GM21825 (cell line): Measurements from ENCODE around the gene INPP5D.

Source experiments
- ATAC-seq: cut with Tn5 transposase; IDR thresholded peaks from one replicate; pipeline ENCODE4 v1.9.1; 2021; ENCODE audit warnings: mild to moderate bottlenecking, moderate library complexity; ENCODE audit not compliant: unreplicated experiment

INPP5D gene

GRCh38 chr2:233032551-233033320 lies 27.4 kb upstream of the INPP5D start, which contains the start of gene NEU2:
Gene NEU2, plus strand, starts transcription at chr2:233032672. Its CDS starts 0 bp downstream, at chr2:233032672.
- no peak for ATAC-seq

GRCh38 chr2:233033672-233034071 lies 26.5 kb upstream of the INPP5D start:
- no peak for ATAC-seq

- ATAC-seq, result no peak
These were observed 25.9 kb upstream of the INPP5D start for GRCh38 chr2:233034091-233034882.

- no peak for ATAC-seq
These were observed 24.5 kb upstream of the INPP5D start for GRCh38 chr2:233035426-233036161.

GRCh38 chr2:233036162-233036838 lies 23.8 kb upstream of the INPP5D start:
- ATAC-seq, result no peak

GRCh38 chr2:233037078-233037477 lies 23.1 kb upstream of the INPP5D start:
- ATAC-seq, result no peak

GRCh38 chr2:233039212-233039845 lies 20.8 kb upstream of the INPP5D start:
- no peak for ATAC-seq

GRCh38 chr2:233039846-233040530 lies 20.2 kb upstream of the INPP5D start:
- ATAC-seq, result no peak

- ATAC-seq, result no peak
These were observed 19.6 kb upstream of the INPP5D start for GRCh38 chr2:233040571-233040970.

GRCh38 chr2:233041722-233042323 lies 18.3 kb upstream of the INPP5D start:
- ATAC-seq, result no peak

GRCh38 chr2:233042549-233042948 lies 17.6 kb upstream of the INPP5D start:
- no peak for ATAC-seq

GRCh38 chr2:233044974-233045605 lies 15.1 kb upstream of the INPP5D start:
- no peak for ATAC-seq

- ATAC-seq, result no peak
These were observed 12.9 kb upstream of the INPP5D start for GRCh38 chr2:233047206-233047605.

- no peak for ATAC-seq
These were observed 12.5 kb upstream of the INPP5D start for GRCh38 chr2:233047667-233048066.

- no peak for ATAC-seq
These were observed 11.5 kb upstream of the INPP5D start for GRCh38 chr2:233048569-233049193.

- no peak for ATAC-seq
These were observed 10.9 kb upstream of the INPP5D start for GRCh38 chr2:233049194-233049761.

- no peak for ATAC-seq
These were observed 8.6 kb upstream of the INPP5D start for GRCh38 chr2:233051241-233052149.
